H1 (cell line): ENCODE measurements around the gene HOXB9. TPM values are rescaled to one million over a fixed set of nuclear protein-coding genes. Genes with fewer than 3 reads are reported as not detected.

Experiments used
- CHD1 ChIP-seq: IDR thresholded peaks from 2 replicates; pipeline ENCODE4 v1.6.1; 2012; ENCODE audit warnings: low read depth, low read length, improper control_type of control experiment
- CHD7 ChIP-seq: fragments of 300-600 bp; sonication (generic); IDR thresholded peaks from 2 replicates; pipeline ENCODE4 v1.7.1; 2012; ENCODE audit warnings: low read length, moderate library complexity, mild to moderate bottlenecking, inconsistent platforms; ENCODE audit not compliant: insufficient replicate concordance
- EZH2 ChIP-seq: fragments of 200-600 bp; sonication (generic); IDR thresholded peaks from 2 replicates; pipeline ENCODE4 v1.7.1; 2012; ENCODE audit warnings: low read depth, mild to moderate bottlenecking, moderate library complexity, low read length, inconsistent platforms; ENCODE audit not compliant: severe bottlenecking
- FOSL1 ChIP-seq: IDR thresholded peaks from 2 replicates; pipeline ENCODE4 v1.6.1; 2011; ENCODE audit warnings: mild to moderate bottlenecking, low read depth, low read length, moderate library complexity; ENCODE audit not compliant: insufficient read depth
- KDM4A ChIP-seq: IDR thresholded peaks from one replicate; pipeline ENCODE4 v1.7.1; 2012; ENCODE audit warnings: low read depth, mild to moderate bottlenecking, moderate library complexity, low read length, inconsistent platforms; ENCODE audit not compliant: severe bottlenecking
- RNF2 ChIP-seq: fragments of 200-900, 300-1000 bp; sonication (generic); IDR thresholded peaks from 2 replicates; pipeline ENCODE4 v1.7.1; 2016; ENCODE audit warnings: borderline replicate concordance, low read depth, mild to moderate bottlenecking, antibody characterized with exemption, low read length; ENCODE audit not compliant: poor library complexity, severe bottlenecking; ENCODE audit errors: missing control alignments
- polyA plus RNA-seq, 7 experiments: library from polyadenylated mRNA; depleted of rRNA in 3 of 7; stranded (reverse) in 5 of 7; unstranded in 2 of 7; fragments of >200 nt in 5 of 7; fragments of 200-250 nt in 2 of 7; gene quantifications; 1 replicate in 5 of 7; 2 replicates in 1 of 7; 4 replicates in 1 of 7; pipeline versions ENCODE4 v1.2.1 to v1.2.3, GENCODE V29; 2011 to 2013; ENCODE audit warnings: missing spikeins in 2 of 7, mixed read lengths in 2 of 7
- total RNA-seq: library from RNA; stranded (reverse); fragmentation: NEBNext Ultra II Directional; extraction: Animal tissue kit (Norgen Biotek cat#: 25700); gene quantifications from 2 replicates; pipeline ENCODE4 v1.2.1, GENCODE V29; 2021

Gene HOXB9
- total and polyA plus RNA-seq, 2 of the 8 experiments (the other 6 are each of a cell fraction or from before 2014, with no cell fraction given), result not detected

DNA sequence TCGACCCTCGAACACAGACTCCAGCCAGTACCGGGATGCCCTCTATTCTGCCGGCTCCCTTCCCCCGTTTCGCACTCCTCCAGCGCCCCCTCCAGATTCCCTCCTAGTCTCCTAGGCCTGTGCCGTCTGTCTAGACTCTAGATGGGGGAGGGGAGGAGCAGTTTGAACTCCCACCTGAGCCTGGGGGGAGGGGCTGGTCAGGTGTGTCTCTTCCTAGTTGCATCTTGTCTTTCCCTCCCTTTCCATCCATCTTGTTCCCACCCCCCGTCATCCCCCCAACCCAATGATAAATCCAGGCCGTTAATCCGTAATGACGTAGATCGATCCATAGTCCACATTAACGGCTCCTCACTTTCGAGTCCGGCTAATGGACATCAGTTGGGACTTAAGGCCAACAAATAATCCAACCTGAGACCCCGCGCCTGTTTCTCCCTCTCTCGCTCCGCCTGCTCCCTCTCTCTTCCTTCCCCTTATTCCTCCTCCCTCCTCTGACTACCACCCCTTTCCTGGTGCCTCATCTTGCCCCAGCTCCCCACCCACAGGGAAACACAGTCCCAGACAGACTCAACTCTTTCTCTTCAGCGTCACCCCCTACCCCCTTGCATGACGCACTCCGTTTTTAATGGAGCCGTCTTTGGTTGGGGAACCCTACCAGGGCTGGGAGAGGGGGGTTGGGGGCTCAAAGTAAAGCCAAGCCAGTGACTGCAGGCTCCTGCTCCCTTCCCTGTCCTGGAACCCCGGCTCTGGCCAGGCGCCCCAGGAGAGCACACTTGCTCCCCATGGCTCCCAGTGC lies 29.2 kb downstream of the HOXB9 start (continued):
- TF ChIP-seq RNF2 (no peak), KDM4A (no peak), FOSL1 (no peak), EZH2 (peak; percentile 40), CHD7 (no peak), CHD1 (no peak)
